NB4 (cell line): ENCODE measurements around the gene FILIP1L.

Experiments
- MAX ChIP-seq: IDR thresholded peaks from 2 replicates; pipeline ENCODE4 v1.6.1; 2011; ENCODE audit warnings: low read depth, low read length
- MYC ChIP-seq: IDR thresholded peaks from 2 replicates; pipeline ENCODE4 v1.6.1; 2011; ENCODE audit warnings: low read depth, low read length
- POLR2A ChIP-seq: IDR thresholded peaks from 2 replicates; pipeline ENCODE4 v1.6.1; 2011; ENCODE audit warnings: mild to moderate bottlenecking; ENCODE audit not compliant: insufficient read length; ENCODE audit errors: extremely low read depth
- TF ChIP-seq, protein P1 (sequence below): IDR thresholded peaks from one replicate; pipeline ENCODE4 v1.5.1; 2012; ENCODE audit warnings: low read depth, low read length

DNA sequence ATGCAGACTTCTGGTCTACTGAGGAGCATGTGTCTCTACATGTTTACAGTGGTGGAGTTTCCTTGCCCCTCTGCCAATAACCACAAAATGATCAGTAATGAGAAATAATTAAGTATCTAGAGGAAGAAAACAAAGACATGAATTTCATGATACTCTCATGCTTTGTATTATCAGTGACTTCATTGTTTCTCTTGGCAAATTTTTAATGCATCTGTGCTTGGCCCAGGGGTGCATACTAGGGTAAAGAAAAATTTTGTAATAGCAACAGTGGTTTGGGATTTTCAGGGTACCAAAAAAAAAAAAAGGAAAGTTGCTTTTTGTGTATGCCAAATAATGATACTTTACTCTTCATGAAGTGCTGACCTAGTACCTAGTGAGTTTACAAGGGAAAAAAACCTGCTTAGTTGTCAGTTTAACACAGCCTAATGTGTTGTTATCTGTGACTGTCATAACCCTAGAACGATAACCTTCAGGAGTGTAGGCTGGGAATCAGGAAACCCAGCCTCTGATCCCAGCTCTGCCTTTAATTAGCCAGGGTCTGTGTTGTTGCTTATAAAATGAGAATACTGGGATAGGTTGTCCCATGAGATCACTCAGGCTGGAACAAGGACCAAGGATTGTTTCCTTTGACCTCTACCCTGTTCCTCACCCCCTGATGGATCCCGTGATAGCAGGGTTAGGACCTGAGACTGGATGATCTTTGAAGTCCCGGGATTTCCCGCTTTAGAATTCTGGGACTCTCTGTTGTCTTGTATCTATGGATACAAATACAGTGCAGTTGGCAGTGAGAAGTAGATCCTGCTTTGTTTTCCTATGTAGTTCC is 179.1 kb downstream of the FILIP1L start:
- TF ChIP-seq, protein P1, sequence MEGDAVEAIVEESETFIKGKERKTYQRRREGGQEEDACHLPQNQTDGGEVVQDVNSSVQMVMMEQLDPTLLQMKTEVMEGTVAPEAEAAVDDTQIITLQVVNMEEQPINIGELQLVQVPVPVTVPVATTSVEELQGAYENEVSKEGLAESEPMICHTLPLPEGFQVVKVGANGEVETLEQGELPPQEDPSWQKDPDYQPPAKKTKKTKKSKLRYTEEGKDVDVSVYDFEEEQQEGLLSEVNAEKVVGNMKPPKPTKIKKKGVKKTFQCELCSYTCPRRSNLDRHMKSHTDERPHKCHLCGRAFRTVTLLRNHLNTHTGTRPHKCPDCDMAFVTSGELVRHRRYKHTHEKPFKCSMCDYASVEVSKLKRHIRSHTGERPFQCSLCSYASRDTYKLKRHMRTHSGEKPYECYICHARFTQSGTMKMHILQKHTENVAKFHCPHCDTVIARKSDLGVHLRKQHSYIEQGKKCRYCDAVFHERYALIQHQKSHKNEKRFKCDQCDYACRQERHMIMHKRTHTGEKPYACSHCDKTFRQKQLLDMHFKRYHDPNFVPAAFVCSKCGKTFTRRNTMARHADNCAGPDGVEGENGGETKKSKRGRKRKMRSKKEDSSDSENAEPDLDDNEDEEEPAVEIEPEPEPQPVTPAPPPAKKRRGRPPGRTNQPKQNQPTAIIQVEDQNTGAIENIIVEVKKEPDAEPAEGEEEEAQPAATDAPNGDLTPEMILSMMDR, result no peak
- TF ChIP-seq POLR2A (no peak), MAX (no peak), MYC (no peak)
